ENCODE results near the gene FLT3LG. TPM values are rescaled to one million over a fixed set of nuclear protein-coding genes. Genes with fewer than 3 reads are reported as not detected.

Gene FLT3LG
- total RNA-seq, 1 donor from 2014 or later: 17.7 TPM

DNA sequence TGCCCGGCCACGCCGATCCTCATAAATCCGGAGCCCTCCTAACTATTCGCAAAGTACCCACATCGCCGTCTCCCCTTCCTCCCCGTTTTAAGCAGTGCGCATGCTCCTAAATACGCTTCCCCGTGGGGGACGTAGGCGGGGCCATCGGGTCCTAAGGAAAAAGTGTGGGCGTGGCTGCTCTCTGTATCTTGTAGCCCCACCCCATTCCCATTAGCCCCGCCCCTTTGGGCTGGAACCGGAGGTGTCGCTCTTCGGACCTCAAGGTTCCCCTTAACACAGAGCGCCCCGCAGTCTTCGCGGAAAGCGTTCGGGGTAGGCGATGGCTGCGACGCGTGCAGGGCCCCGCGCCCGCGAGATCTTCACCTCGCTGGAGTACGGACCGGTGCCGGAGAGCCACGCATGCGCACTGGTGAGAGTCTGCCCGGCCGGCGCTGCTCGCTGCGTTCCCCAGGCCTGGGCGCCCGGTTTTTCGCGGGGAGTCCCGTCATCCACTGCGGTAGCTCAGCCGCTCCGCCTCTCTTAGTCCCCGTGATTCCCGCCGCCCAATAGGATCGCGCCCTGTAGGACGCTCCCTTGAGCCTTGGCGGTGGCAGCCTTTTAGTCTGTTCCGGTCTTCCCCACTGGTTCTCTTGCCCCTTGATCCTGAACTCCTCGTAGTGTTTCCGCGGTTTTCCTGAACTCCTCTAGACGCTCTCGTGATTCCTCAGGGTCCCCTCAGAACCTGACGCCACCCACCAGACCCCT is 20.8 kb upstream of the FLT3LG start, which contains the start of gene ALDH16A1:
ALDH16A1 (plus strand) TSS at position 213 of the 744 bp plus-strand sequence; CDS start at position 320, 107 bp downstream.
- peaks cover 56% of the 10 kb centered on the region for H3K4me1 Mint-ChIP-seq
- H3K27ac Mint-ChIP-seq: peak within 1 kb of the TSS; percentile 100
- H3K9me3 Mint-ChIP-seq: no peaks in the 10 kb centered on the region
- ChIA-PET POLR2A (interaction anchor here (0.6 to 10.9 kb wide), 30 partner anchors 11 to 459 kb away, joined by 3 to 193 read pairs (median 4); partner anchors contain the start of genes CD37, FLT3LG, FUZ and KASH5), CTCF (interaction anchor here (0.8 to 1.7 kb wide), 3 partner anchors 17 to 145 kb away, joined by 3 to 9 read pairs (median 5); no protein-coding TSS in a partner anchor)
- peaks cover 65% of the 10 kb centered on the region for H3K36me3 Mint-ChIP-seq (ENCODE audit: low read depth)
- H3K4me3 Mint-ChIP-seq: peak within 1 kb of the TSS; percentile 99
- H3K27me3 Mint-ChIP-seq: no peaks in the 10 kb centered on the region
- DNase-seq: peak; percentile 96
- peak; percentile 82 for ATAC-seq (ENCODE audit: low read depth)
- TF ChIP-seq, protein P1, sequence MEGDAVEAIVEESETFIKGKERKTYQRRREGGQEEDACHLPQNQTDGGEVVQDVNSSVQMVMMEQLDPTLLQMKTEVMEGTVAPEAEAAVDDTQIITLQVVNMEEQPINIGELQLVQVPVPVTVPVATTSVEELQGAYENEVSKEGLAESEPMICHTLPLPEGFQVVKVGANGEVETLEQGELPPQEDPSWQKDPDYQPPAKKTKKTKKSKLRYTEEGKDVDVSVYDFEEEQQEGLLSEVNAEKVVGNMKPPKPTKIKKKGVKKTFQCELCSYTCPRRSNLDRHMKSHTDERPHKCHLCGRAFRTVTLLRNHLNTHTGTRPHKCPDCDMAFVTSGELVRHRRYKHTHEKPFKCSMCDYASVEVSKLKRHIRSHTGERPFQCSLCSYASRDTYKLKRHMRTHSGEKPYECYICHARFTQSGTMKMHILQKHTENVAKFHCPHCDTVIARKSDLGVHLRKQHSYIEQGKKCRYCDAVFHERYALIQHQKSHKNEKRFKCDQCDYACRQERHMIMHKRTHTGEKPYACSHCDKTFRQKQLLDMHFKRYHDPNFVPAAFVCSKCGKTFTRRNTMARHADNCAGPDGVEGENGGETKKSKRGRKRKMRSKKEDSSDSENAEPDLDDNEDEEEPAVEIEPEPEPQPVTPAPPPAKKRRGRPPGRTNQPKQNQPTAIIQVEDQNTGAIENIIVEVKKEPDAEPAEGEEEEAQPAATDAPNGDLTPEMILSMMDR (IDR thresholded peaks at IDR 0.05): no peak
- intact Hi-C loops (cut with micrococcal nuclease): loop anchor here (1.0 to 10.0 kb wide), 14 partner anchors 16 to 874 kb away; partner anchors contain the start of genes AKT1S1, BCL2L12, C19orf73 and IRF3

DNA sequence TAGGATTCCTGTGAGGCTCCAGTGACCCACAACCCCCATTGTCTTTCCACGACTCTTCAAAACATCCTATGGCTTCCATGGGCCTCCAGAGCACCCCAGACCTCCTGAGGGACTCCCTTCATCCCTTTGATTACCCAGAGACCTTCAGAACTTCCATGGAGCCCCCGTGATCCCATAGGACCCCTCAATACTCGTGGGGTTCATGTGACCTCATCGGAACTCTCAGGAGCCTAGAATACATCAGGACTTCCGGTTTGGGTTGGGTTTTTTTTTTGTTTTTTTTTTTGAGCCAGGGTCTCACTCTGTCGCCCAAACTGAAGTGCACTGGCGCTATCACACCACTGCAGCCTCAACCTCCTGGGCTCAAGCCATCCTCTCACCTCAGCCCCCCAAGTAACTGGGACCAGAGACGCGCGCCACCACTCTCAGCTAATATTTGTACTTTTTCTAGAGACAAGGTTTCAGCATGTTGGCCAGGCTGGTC is 20.2 kb upstream of the FLT3LG start:
- peak; percentile 2 for ATAC-seq (ENCODE audit: low read depth)
- DNase-seq: no peak
- Mint-ChIP-seq H3K4me1 (peaks cover 54% of the 10 kb centered on the region), H3K9me3 (no peaks in the 10 kb centered on the region), H3K27ac (peak overlapping the region; percentile 100), H3K4me3 (peak overlapping the region; percentile 99), H3K27me3 (no peaks in the 10 kb centered on the region), H3K36me3 (ENCODE audit: low read depth) (peaks cover 60% of the 10 kb centered on the region)
- TF ChIP-seq, protein P1 (IDR thresholded peaks at IDR 0.05): no peak
- CTCF ChIA-PET: interaction anchor here (1.7 kb wide), 1 partner anchor 17 kb away, joined by 9 read pairs; no protein-coding TSS in a partner anchor
- POLR2A ChIA-PET: interaction anchor here (0.6 to 10.9 kb wide), 26 partner anchors 12 to 1134 kb away, joined by 3 to 193 read pairs (median 4); partner anchors contain the start of genes CD37, FLT3LG, FUZ and KASH5
- intact Hi-C loops (cut with micrococcal nuclease): loop anchor here (1.0 to 10.0 kb wide), 14 partner anchors 16 to 874 kb away; partner anchors contain the start of genes AKT1S1, BCL2L12, C19orf73 and IRF3

DNA sequence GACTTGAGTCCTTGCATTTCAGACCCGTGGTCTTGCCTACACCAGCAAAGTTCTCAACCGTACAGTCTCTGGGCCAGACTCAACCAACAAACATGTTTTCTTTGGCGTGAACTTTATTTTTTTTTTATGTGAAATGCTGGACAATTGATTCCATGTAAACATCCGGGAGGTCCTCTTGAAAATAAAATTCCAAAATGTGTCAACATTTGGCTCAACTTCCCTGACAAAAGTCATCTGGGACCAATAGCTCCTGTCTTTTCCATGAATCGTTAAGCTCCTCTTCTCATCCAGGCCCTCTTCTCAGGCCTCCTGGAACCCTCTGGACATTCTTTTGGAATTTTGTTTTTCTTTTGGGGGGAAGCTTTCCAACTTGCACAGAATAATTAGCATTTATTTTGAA is 18.2 kb upstream of the FLT3LG start:
- H3K27ac Mint-ChIP-seq: no peak overlapping the region

DNA sequence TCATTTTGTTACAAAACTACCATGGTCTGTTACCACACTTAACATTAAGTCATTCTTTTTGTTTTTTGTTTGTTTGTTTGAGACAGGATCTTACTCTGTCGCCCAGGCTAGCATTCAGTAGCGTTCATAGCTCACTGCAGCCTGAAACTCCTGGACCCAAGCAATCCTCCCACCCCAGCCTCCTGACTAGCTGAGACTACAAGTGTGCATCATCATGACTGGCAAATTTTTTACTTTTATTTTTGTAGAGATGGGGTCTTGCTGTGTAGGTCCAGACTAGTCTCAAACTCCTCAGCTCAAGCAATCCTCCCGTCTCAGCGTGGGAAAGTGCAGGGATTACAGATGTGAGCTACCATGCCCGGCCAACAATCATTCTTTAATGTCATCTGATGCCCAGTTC is 17.7 kb upstream of the FLT3LG start:
- POLR2A ChIA-PET: interaction anchor here (1.0 to 10.9 kb wide), 3 partner anchors 12 to 32 kb away, joined by 4 to 193 read pairs (median 5); partner anchors contain the start of gene FLT3LG
- no peak for ATAC-seq (ENCODE audit: low read depth)
- Mint-ChIP-seq H3K27me3 (no peaks in the 10 kb centered on the region), H3K9me3 (no peaks in the 10 kb centered on the region), H3K36me3 (ENCODE audit: low read depth) (peaks cover 54% of the 10 kb centered on the region), H3K4me3 (no peak overlapping the region), H3K27ac (no peak overlapping the region), H3K4me1 (peaks cover 35% of the 10 kb centered on the region)
- TF ChIP-seq, protein P1 (IDR thresholded peaks at IDR 0.05): no peak
- DNase-seq: no peak
- CTCF ChIA-PET: interaction anchor here (1.3 to 1.6 kb wide), 2 partner anchors 12 to 14 kb away, joined by 4 to 5 read pairs; no protein-coding TSS in a partner anchor
- intact Hi-C loops (cut with micrococcal nuclease): loop anchor here (10.0 kb wide), 2 partner anchors 582 to 732 kb away; partner anchors contain the start of gene PPP1R15A

More for the DNA sequence above, 18.2 kb upstream of the FLT3LG start:
- TF ChIP-seq, protein P1 (IDR thresholded peaks at IDR 0.05): no peak
- Mint-ChIP-seq H3K4me1 (peaks cover 41% of the 10 kb centered on the region), H3K9me3 (no peaks in the 10 kb centered on the region), H3K36me3 (ENCODE audit: low read depth) (peaks cover 56% of the 10 kb centered on the region), H3K4me3 (no peak overlapping the region), H3K27me3 (no peaks in the 10 kb centered on the region)
- intact Hi-C loops (cut with micrococcal nuclease): loop anchor here (10.0 kb wide), 2 partner anchors 581 to 731 kb away; partner anchors contain the start of gene PPP1R15A
- ATAC-seq (ENCODE audit: low read depth) (no peak), DNase-seq (no peak)
- POLR2A ChIA-PET: interaction anchor here (1.0 to 10.9 kb wide), 3 partner anchors 13 to 33 kb away, joined by 4 to 193 read pairs (median 5); partner anchors contain the start of gene FLT3LG
- CTCF ChIA-PET: interaction anchor here (1.3 to 1.6 kb wide), 2 partner anchors 11 to 15 kb away, joined by 4 to 5 read pairs; no protein-coding TSS in a partner anchor

Measured in activated B cell treated with CpG ODN at 0.5 μM for 24 hours (primary cell).